Measurements from ENCODE around the gene SYNPO2.

SYNPO2 gene

DNA sequence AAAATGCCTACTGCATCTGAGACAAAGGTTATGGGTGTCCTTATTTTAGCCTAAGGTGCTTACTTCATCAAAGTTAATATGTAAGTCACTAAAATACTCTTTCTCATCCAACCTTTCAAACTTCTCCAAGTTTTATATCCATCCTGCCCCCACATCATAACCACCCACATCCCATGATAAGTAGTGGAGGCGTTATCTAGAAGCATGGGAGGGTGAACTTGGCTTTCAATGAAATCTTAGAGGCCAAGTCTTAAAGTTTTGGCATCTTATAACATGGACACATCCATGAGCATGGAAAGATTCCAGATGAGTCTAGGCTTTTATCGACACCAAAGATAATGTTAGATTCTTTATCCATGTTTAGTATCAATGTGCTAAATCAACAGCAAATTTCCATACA, 29.9 kb upstream of the SYNPO2 start:
- TF ChIP-seq, protein P1, sequence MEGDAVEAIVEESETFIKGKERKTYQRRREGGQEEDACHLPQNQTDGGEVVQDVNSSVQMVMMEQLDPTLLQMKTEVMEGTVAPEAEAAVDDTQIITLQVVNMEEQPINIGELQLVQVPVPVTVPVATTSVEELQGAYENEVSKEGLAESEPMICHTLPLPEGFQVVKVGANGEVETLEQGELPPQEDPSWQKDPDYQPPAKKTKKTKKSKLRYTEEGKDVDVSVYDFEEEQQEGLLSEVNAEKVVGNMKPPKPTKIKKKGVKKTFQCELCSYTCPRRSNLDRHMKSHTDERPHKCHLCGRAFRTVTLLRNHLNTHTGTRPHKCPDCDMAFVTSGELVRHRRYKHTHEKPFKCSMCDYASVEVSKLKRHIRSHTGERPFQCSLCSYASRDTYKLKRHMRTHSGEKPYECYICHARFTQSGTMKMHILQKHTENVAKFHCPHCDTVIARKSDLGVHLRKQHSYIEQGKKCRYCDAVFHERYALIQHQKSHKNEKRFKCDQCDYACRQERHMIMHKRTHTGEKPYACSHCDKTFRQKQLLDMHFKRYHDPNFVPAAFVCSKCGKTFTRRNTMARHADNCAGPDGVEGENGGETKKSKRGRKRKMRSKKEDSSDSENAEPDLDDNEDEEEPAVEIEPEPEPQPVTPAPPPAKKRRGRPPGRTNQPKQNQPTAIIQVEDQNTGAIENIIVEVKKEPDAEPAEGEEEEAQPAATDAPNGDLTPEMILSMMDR (conservative IDR thresholded peaks at IDR 0.05; ENCODE audit: control insufficient read depth, insufficient read depth, low read depth, low read length): no peak
- H3K4me3 ChIP-seq (ENCODE audit: control insufficient read depth, low read depth, low read length): no peak overlapping the region
- DNase-seq (ENCODE audit: low read depth): no peak

DNA sequence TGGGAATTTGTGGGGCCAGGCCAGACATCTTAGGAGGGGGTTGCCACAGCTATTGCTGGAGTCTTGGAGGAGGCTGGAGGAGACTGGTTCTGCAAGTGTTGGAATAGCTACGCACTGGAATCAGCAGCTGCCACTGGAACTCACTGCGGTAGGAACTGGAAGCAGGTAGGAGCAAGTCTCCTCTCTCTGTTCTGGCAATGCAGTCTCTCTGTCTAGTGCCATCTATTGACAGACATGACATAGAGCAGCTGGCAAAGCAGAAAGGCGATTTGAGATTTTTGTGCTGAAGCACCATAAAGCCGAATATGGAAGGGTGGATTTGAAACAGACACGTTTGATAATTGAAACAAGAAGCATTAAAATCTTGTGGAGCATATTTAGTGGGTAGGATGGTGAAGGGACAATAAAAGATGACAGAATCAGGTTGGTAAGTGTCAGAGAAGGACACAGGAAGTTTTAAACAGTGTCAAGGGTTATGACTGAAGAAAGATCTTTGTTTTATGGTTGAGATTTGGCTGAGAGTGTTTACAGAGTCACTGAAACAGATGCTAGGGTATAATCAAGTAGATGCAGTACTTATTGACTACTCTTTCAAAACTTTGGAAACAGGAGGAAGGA, 23.5 kb upstream of the SYNPO2 start:
- TF ChIP-seq, protein P1 (conservative IDR thresholded peaks at IDR 0.05; ENCODE audit: control insufficient read depth, insufficient read depth, low read depth, low read length): peak; percentile 87
- no peak overlapping the region for H3K4me3 ChIP-seq (ENCODE audit: control insufficient read depth, low read depth, low read length)
- peak; percentile 61 for DNase-seq (ENCODE audit: low read depth)

- no peak for DNase-seq (ENCODE audit: low read depth)
- TF ChIP-seq, protein P1 (conservative IDR thresholded peaks at IDR 0.05; ENCODE audit: control insufficient read depth, insufficient read depth, low read depth, low read length): no peak
- H3K4me3 ChIP-seq (ENCODE audit: control insufficient read depth, low read depth, low read length): no peak overlapping the region
Measured at GRCh38 chr4:118866442-118866841, 22.2 kb upstream of the SYNPO2 start.

- DNase-seq (ENCODE audit: low read depth): peak; percentile 73
- no peak overlapping the region for H3K4me3 ChIP-seq (ENCODE audit: control insufficient read depth, low read depth, low read length)
- TF ChIP-seq, protein P1 (conservative IDR thresholded peaks at IDR 0.05; ENCODE audit: control insufficient read depth, insufficient read depth, low read depth, low read length): no peak
Measured at GRCh38 chr4:118867311-118868067, 21.2 kb upstream of the SYNPO2 start.

- peak; percentile 79 for DNase-seq (ENCODE audit: low read depth)
- TF ChIP-seq, protein P1 (conservative IDR thresholded peaks at IDR 0.05; ENCODE audit: control insufficient read depth, insufficient read depth, low read depth, low read length): no peak
- no peak overlapping the region for H3K4me3 ChIP-seq (ENCODE audit: control insufficient read depth, low read depth, low read length)
Measured at GRCh38 chr4:118869808-118870342, 18.8 kb upstream of the SYNPO2 start.

GRCh38 chr4:118872181-118872580, 16.5 kb upstream of the SYNPO2 start:
- TF ChIP-seq, protein P1 (conservative IDR thresholded peaks at IDR 0.05; ENCODE audit: control insufficient read depth, insufficient read depth, low read depth, low read length): no peak
- no peak overlapping the region for H3K4me3 ChIP-seq (ENCODE audit: control insufficient read depth, low read depth, low read length)
- no peak for DNase-seq (ENCODE audit: low read depth)

Data from fibroblast of mammary gland (primary cell).